ENCODE data around the gene ALDH2. TPM values are rescaled to one million over a fixed set of nuclear protein-coding genes. Genes with fewer than 3 reads are reported as not detected.

The ALDH2 gene
- total RNA-seq, 1 experiment from 2014 or later: not detected

Other genes with a start within 250 kb of the ALDH2 start
- gene ATXN2, start 167.6 kb upstream of the ALDH2 start, total RNA-seq (2014; rRNA removed; shearing (Covaris generic)): 11.1 and 25.6 TPM in 2 replicates
- gene BRAP, start 81.0 kb upstream of the ALDH2 start, total RNA-seq (2014; rRNA removed; shearing (Covaris generic)): 12.4 and 13.6 TPM in 2 replicates
- 3.4 and 10.9 TPM in 2 replicates for gene ACAD10, start 80.9 kb upstream of the ALDH2 start, total RNA-seq (2014; rRNA removed; shearing (Covaris generic))
- 42.6 and 43.8 TPM in 2 replicates for gene MAPKAPK5, start 75.3 kb downstream of the ALDH2 start, total RNA-seq (2014; rRNA removed; shearing (Covaris generic))
- gene TMEM116, start 246.2 kb downstream of the ALDH2 start, total RNA-seq (2014; rRNA removed; shearing (Covaris generic)): 22.1 and 24.4 TPM in 2 replicates
- gene ERP29, start 246.5 kb downstream of the ALDH2 start, total RNA-seq (2014; rRNA removed; shearing (Covaris generic)): 80.8 and 82.6 TPM in 2 replicates

All from A172 (cell line).